ENCODE results near the gene ATP2A1. TPM values are rescaled to one million over a fixed set of nuclear protein-coding genes. Genes with fewer than 3 reads are reported as not detected.
A peak's percentile ranks its signal among the peaks of the same experiment; 100 is the strongest.
"Not testable (repeated sequence)": the region's sequence is repeated elsewhere in the genome, so short reads cannot be mapped to it uniquely, and the experiment has no call there.

Gene ATP2A1
- total and polyA plus RNA-seq, 8 donors: 0.12 to 21.7 (median 1.1) TPM; not detected in 2

- 32 to 56% (median 36%) methylated on average over 19 to 24 of the region's 24 CpGs for WGBS, 5 donors
- peak in 1 of 2 donors; percentile 45 for DNase-seq
Measured at GRCh38 chr16:28882551-28883160, 4.4 kb downstream of the ATP2A1 start.

GRCh38 chr16:28883221-28883996, 5.1 kb downstream of the ATP2A1 start:
- WGBS, 5 donors: 58 to 73% (median 63%) methylated on average over 23 to 25 of the region's 25 CpGs

More at GRCh38 chr16:28882551-28883160, 4.4 kb downstream of the ATP2A1 start:
- peaks cover 0 to 44% (median 10%) of the 10 kb centered on the region in 3 donors for H3K27me3 ChIP-seq
- TF ChIP-seq CTCF (IDR thresholded peaks at IDR 0.05) (no peak), POLR2AphosphoS5 (IDR thresholded peaks at IDR 0.05) (no peak), POLR2A (IDR thresholded peaks at IDR 0.05) (no peak), EP300 (IDR thresholded peaks at IDR 0.05) (no peak)
- peaks cover 14 to 20% (median 18%) of the 10 kb centered on the region in 4 donors for H3K4me1 ChIP-seq
- no peak overlapping the region for H3K4me3 ChIP-seq
- no peaks in the 10 kb centered on the region for H3K36me3 ChIP-seq
- H3K27ac ChIP-seq: no peak overlapping the region
- no peaks in the 10 kb centered on the region for H3K9me3 ChIP-seq
- intact Hi-C loops (cut with DNase I; ENCODE audit: low total_unique reads): loop anchor here (10.0 kb wide), 2 partner anchors 48 to 52 kb away; partner anchors contain the start of gene CD19

GRCh38 chr16:28884045-28884444, 5.8 kb downstream of the ATP2A1 start:
- no peak overlapping the region for H3K27ac ChIP-seq
- intact Hi-C loops (cut with DNase I; ENCODE audit: low total_unique reads): loop anchor here (10.0 kb wide), 2 partner anchors 49 to 51 kb away; partner anchors contain the start of gene CD19
- no peak overlapping the region for H3K4me3 ChIP-seq
- H3K4me1 ChIP-seq: peaks cover 12 to 15% (median 15%) of the 10 kb centered on the region in 4 donors
- peaks cover 0 to 44% (median 10%) of the 10 kb centered on the region in 3 donors for H3K27me3 ChIP-seq
- DNase-seq: no peak
- TF ChIP-seq CTCF (IDR thresholded peaks at IDR 0.05): no peak
- TF ChIP-seq POLR2AphosphoS5 (IDR thresholded peaks at IDR 0.05): no peak
- no peak for TF ChIP-seq POLR2A (IDR thresholded peaks at IDR 0.05)
- TF ChIP-seq EP300 (IDR thresholded peaks at IDR 0.05): no peak
- 89 to 98% (median 95%) methylated on average over 6 of the region's 6 CpGs for WGBS, 5 donors
- no peaks in the 10 kb centered on the region for H3K9me3 ChIP-seq
- H3K36me3 ChIP-seq: no peaks in the 10 kb centered on the region

More at GRCh38 chr16:28883221-28883996, 5.1 kb downstream of the ATP2A1 start:
- Histone ChIP-seq H3K27me3 (peaks cover 0 to 44% (median 10%) of the 10 kb centered on the region in 3 donors), H3K27ac (no peak overlapping the region), H3K4me3 (no peak overlapping the region), H3K9me3 (no peaks in the 10 kb centered on the region), H3K4me1 (peaks cover 14 to 20% (median 18%) of the 10 kb centered on the region in 4 donors), H3K36me3 (no peaks in the 10 kb centered on the region)
- intact Hi-C loops (cut with DNase I; ENCODE audit: low total_unique reads): loop anchor here (10.0 kb wide), 2 partner anchors 49 to 51 kb away; partner anchors contain the start of gene CD19
- no peak for DNase-seq
- TF ChIP-seq CTCF (IDR thresholded peaks at IDR 0.05) (no peak), EP300 (IDR thresholded peaks at IDR 0.05) (no peak), POLR2A (IDR thresholded peaks at IDR 0.05) (no peak), POLR2AphosphoS5 (IDR thresholded peaks at IDR 0.05) (no peak)

GRCh38 chr16:28886945-28887344, 8.7 kb downstream of the ATP2A1 start:
- H3K36me3 ChIP-seq: no peaks in the 10 kb centered on the region
- 71 to 82% (median 77%) methylated on average over 10 of the region's 10 CpGs for WGBS, 5 donors
- no peaks in the 10 kb centered on the region for H3K9me3 ChIP-seq
- peaks cover 0 to 25% (median 7%) of the 10 kb centered on the region in 3 donors for H3K27me3 ChIP-seq
- DNase-seq: no peak
- H3K27ac ChIP-seq: no peak overlapping the region
- intact Hi-C loops (cut with DNase I; ENCODE audit: low total_unique reads): loop anchor here (10.0 kb wide), 2 partner anchors 48 to 52 kb away; partner anchors contain the start of gene CD19
- no peaks in the 10 kb centered on the region for H3K4me1 ChIP-seq
- H3K4me3 ChIP-seq: no peak overlapping the region
- TF ChIP-seq POLR2AphosphoS5 (IDR thresholded peaks at IDR 0.05): no peak
- TF ChIP-seq CTCF (IDR thresholded peaks at IDR 0.05): no peak
- no peak for TF ChIP-seq EP300 (IDR thresholded peaks at IDR 0.05)
- TF ChIP-seq POLR2A (IDR thresholded peaks at IDR 0.05): no peak

- H3K27me3 ChIP-seq; H3K27ac ChIP-seq; intact Hi-C loops (cut with DNase I; ENCODE audit: low total_unique reads); H3K4me1 ChIP-seq; H3K36me3 ChIP-seq; DNase-seq; H3K9me3 ChIP-seq; H3K4me3 ChIP-seq: not testable (repeated sequence)
- 92 to 98% (median 95%) methylated on average over 5 of the region's 5 CpGs for WGBS, 5 donors
Measured at GRCh38 chr16:28890355-28890754, 12.1 kb downstream of the ATP2A1 start.
